HG02981 (cell line): ENCODE results near the gene ASPA.
"Not testable (repeated sequence)": the region's sequence is repeated elsewhere in the genome, so short reads cannot be mapped to it uniquely, and the experiment has no call there.

Experiments
- ATAC-seq: cut with Tn5 transposase; IDR thresholded peaks from one replicate; pipeline ENCODE4 v1.9.1; 2021; ENCODE audit warnings: mild to moderate bottlenecking, moderate library complexity; ENCODE audit not compliant: unreplicated experiment

ASPA gene

DNA sequence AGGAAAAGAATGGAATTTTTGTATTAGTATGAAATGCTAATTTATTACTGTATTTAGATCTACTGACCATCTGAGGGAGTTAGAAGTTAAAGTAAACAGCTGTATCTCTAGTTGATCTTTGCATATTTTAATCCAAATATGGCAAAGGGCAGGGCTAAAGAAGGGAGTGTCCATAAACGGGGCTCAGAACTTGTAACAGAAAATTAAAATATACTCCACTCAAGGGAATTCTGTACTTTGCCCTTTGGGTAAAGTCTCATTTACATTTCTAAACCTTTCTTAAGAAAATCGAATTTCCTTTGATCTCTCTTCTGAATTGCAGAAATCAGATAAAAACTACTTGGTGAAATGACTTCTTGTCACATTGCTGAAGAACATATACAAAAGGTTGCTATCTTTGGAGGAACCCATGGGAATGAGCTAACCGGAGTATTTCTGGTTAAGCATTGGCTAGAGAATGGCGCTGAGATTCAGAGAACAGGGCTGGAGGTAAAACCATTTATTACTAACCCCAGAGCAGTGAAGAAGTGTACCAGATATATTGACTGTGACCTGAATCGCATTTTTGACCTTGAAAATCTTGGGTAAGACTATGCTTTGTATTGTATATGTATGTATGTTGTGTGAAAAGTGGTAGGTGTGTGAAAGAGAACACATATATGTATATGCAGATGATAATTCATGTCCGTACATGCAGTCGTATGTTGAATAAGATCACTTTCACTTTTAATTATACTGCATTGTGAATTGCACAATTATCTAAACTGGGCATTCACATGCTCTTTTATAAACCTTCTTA, at the start of gene ASPA:
ASPA (plus strand) TSS at position 186 of the 799 bp plus-strand sequence; CDS start at position 349, 163 bp downstream.
- no peak for ATAC-seq

DNA sequence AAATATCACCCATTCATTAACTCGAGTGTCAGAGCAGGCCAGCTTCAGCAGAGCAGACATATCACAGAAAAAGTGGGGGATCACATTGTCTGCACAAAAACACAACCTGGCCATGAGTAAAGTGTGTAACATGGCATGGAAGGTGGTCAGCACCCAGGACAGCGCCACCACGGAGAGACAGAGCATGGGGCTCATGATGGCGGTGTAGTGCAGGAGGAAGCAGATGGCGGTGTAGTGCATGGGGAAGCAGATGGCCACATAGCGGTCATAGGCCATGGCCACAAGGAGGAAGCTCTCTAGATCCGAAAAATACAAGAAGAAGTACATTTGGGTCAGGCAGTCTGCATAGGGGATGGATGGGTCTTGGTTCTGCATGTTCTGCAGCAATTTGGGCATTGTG, 42.6 kb upstream of the ASPA start:
- ATAC-seq: not testable (repeated sequence)

DNA sequence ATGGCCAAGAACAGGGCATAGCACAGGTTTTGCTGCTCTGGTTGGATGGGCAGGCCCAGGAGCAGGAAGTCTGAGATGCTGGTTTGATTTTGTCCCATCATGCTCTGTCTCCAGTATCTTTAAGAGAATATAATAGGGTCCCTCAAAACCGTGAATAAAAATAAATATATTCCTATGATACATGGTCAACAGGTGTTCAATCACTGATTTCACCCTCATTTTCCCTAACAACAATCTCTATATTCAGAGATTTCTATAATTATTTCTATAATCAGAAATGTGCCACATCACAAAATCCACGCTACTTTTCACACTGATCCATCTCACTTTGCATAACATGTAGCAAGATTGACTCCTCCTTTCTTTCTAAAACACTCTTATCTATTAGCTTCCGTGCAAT, 42.1 kb upstream of the ASPA start, which contains the start of gene OR1E2:
OR1E2 (minus strand) TSS at position 101 of the 400 bp plus-strand sequence; CDS start at position 101, 0 bp downstream.
- no peak for ATAC-seq

DNA sequence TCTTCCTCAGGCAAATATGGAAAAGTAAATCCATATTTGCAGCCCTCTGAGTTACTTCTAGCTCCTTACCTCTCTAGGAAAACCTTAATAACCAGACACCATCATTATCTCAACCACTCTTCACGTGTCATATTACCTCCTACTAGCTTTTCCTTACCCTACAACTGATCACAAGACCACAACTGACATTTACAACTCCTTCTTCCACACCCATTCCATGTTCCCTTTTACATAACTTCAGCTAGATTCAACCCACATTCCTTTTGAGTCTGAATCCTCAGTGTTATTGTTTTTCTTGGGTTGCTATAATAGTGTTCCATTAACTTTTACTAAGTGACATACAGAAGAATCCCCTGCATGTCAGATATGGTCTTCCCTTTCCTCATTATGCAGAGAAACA, 37.4 kb upstream of the ASPA start:
- ATAC-seq: no peak

DNA sequence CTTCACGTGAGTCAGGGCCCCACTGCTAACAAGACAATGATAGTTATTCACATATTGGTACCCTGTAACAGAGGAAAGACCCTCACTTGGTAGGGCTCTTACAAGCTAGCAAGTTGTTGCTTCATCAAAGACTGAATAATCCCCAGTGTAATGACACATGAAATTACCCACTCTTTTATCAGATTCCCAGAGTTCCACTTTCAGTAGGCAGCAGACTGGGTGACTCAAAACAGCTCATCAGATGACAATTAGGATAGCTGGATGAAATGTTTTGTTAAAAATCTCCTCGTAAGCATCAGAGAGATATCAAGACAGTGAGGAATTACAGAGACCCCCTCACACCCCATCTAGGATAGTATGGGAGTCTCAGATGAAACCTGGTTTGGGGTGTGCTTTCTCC, 35.3 kb upstream of the ASPA start:
- no peak for ATAC-seq

DNA sequence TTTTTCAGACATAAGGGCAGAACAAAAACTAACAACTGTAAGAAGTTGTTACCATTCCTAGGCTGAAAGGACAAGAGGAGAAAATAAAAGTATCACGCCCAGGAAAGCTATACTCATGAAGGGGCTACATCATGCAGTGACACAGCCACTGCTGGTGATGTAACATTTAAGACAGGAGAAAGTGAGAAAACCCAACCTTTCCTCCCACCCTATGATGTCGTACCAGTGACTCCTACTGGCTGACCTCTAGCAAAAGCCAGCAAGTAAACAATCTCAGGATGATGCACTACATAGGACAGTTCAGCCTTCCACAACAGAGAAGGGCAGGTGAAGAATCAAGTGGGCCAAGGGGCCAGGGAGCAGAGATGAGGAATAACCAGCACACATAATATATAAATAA, 28.2 kb upstream of the ASPA start:
- ATAC-seq: no peak

DNA sequence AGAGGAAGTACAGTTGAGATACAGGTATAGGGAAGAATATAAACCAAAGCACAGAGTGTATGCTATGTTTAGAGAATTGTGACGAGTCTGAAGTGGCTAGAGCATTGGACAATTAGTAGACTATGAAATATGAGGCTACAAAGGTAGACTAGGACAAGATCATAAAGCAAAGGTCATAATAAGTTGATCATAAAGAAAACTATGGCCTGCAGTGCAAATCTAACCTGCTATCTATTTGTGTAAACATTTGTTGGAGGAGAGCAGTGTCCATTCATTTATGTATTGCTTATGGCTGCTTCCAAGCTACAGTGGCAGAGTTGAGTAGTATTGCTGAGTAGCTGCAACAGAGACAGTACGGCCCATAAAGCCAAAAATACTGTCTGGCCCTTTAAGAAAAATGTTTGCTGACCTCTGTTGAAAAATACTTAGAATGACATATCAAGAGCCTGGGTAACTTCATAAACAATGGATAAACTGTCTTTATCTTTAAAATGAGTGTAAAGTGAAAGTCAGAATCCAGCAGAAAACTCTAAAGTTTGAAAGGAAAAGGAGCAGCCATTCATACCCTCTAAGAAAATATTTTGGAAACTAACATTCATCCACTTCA, 27.6 kb upstream of the ASPA start:
- ATAC-seq: no peak

DNA sequence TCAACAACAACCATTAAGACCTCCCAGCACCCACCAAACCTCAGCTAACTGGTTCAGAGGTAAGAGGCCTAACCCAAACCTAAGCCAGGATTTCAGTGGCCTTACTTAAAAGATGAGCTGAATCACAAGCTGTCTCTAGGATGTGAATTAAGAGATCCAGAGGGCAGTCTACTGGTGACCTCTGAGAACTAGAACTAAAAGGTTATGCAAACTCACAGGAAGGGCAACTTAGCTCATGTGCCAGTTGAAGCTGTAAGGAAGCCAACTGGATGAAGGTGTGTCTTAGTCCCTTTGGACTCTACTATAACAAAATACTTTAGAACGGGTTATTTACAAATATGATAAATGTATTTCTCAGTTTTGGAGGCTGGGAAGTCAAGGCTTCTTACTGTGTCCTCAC, 9.4 kb upstream of the ASPA start:
- ATAC-seq: not testable (repeated sequence)

DNA sequence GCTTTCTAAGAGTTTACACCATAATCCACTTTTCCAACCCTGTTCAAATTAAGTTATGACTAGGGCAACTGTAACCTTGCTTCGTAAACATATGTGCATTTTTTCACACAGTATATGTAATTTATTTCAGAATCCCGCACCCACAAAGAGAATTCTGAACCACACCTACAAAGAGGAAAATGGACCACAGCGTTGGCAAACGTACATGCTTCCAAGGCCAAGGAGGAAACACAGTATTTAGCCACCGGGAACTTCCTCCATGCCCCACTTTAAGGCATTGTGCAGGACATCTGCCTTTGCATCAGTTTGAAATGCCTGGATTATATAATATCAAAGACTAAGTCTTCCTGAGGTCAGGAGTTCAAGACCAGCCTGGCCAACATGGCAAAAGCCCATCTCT, 6.3 kb upstream of the ASPA start:
- ATAC-seq: no peak

DNA sequence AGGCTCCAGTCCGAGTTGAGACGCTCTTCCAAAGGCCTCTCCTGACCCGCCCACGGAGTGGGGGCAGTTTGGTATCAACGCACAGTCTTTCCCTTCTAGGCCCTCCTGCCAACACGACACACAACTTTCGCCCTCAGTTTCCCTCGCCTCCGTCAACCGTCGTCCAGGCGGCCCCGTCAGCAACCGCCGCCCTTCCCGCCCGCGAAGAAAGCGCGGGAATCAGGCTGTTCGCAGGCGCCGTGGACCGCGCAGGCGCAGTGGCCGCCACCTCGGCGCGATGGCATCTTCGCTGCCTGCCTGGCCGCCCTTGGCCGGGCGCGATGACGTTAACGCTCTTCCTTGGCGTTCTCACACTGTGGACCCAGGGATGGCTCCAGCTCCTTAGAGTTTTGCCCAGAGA, 4.2 kb upstream of the ASPA start, which contains the start of gene SPATA22:
SPATA22 (minus strand) TSS at position 221 of the 400 bp plus-strand sequence. CDS start 2,494 bp downstream, outside the sequence.
- ATAC-seq: no peak

DNA sequence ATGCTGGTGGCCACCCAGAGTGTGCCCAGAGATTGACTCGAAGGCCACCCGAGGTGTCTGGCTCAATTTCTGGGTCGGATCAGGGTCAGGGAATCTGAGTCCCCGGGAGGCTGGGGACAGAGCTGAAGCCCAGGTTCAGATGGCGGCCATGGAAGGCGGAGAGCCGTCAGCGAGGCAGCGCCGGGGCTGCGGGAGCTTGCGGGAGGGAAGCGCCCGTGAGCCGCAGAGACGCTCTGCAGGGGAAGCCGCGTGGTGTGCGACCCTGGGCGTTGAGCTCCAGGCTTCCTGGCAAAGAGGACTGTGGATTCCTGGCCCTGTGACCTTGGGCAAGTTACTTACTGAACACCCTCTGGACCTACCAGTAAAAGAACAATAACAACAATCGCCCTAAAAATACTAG, 3.7 kb upstream of the ASPA start:
- no peak for ATAC-seq

DNA sequence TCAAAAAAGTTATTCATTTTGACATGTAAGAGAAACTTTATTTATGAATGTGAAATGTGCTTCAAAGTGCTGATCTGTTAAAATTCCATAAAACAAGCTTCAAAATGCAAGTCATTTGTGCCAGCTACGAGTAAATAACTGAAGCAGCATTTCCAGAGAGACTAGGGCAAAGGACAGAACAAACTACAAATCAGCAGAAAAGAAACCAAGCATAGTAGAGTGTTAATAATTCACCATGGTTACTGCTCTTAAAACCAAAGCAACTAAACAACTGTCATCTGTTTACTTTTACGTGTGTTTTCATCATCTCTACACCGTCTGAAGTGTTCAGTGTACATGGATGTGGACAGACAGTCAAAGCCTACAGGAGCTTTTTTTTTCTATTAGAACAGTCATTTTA, 1.6 kb upstream of the ASPA start:
- ATAC-seq: no peak

DNA sequence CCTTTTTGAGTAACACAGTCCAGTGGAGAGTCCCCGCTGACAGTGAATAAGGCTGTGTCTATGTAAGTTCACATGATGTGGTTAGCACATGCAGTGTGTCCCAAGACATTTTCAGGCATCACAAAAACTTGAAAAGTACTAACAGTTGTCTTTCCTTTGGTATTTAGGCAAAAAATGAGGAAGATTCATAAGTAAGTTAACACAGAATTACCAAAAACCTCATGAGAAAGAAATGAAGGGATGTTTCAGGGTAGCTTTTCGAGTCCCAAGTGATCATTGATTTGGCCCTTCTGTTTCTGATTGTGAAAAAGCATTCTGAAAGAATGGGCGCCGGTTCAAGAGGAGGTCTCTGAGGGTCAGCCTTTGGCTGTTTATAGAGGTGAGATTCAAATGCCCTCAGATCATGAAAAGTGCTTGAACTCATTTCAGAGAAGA, 529 bp upstream of the ASPA start:
- ATAC-seq: no peak

DNA sequence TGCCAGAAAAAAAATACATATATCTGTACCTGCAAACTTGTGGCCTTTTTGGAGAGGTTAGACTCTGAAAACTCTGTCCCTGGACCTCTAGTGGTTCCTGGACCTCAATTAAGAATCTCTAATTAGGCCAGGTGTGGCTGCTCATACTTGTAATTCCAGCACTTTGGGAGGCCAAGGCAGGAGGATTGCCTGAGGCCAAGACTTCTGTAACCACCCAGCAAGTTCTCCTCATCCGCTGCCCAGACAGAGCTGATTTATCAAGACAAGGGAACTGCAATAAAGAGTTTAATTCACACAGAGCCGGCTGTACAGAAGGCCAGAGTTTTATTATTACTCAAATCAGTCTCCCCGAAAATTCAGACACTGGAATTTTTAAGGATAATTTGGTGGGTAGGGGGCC, 4.2 kb downstream of the ASPA start:
- no peak for ATAC-seq

DNA sequence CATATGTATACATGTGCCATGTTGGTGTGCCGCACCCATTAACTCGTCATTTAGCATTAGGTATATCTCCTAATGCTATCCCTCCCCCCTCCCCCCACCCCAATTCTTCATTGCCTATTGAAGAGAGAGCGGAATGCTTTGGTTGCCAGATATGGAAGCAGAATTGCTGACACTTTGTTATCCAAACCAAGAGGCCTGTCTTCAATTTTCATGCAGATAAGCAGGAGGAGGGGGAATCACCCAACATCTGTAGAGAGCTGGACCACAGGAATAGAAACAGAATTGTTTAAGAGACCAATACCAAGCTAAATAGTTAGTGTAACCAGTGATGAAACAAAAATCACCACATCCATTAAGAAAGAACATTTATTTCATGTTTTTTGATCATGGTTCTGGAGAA, 7.1 kb downstream of the ASPA start:
- ATAC-seq: no peak

DNA sequence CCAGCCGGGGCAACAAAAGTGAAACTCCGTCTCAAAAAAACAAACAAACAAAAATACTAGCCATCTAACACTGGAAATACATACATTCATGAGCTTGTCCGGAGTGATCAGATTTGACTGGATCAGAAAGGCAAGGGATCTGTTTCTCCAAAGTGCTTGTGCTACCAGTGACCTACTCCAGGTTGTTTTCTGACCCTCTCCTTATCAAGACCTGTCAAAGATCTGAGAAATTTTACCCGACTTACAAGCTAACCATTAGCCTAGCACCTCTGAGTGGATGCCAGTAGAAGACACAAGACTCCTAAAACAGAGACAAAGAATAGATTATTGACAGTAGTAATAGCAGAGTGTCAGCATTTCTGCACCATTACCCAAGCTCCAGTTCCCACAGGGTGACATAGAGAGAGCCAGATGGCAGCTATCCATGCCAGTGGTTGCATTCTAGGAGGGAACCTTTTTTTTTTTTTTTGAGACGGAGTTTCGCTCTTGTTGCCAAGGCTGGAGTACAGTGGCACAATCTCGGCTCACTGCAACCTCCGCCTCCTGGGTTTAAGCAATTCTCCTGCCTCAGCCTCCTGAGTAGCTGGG, 9.8 kb downstream of the ASPA start:
- no peak for ATAC-seq

DNA sequence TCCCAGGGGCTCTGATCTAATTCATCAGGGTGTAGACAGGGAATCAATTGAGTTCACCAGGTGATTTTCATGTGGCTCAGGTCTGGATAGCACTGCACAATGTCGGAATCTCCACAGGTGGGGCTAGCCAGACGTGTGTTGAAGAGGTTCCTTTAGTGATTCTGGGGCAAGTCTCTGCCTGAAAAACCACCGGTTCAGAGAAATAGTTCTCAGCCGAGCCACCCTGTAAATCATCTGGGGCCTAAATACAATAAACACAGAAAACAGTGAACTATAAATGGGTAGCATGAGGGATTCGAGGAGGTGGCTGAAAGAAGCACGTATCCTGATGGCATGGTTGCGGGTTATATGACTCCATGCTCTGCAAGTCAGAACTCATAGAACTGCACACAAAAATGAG, 21.3 kb downstream of the ASPA start:
- ATAC-seq: no peak

DNA sequence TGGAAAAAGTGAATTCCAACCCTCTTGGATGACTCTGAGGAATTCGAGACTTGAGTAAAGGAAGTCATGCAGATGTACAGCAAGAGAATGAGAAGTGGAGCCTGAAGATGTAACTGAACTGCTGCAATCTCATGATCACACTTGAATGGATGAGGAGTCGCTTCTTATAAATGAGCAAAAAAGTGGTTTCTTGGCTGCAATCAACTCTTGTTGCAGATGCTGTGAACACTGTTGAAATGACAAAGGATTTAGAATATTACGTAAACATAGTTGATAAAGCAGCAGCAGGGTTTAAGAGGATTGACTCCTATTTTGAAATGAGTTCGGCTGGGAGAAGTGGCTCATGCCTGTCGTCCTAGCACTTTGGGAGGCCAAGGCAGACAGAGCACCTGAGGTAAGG, 25.5 kb downstream of the ASPA start:
- no peak for ATAC-seq

DNA sequence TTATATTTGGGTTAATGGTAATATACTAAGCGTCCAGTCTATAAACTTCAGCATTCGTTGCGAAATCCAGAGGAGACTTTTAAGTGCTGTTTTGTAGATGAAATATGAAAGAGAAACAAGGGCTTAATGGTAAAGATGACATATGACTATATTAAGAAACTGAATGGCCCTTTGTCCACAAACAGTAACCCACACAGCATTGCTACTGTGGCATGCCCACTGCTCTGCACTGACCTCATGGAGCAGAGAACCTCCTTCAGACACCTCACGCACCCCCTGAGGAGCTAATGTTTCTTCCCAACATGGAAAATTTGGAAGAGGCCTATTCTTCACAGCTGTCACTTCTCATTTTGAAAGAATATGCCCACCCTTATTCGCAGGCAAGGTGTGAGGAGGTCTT, 26.7 kb downstream of the ASPA start:
- no peak for ATAC-seq

DNA sequence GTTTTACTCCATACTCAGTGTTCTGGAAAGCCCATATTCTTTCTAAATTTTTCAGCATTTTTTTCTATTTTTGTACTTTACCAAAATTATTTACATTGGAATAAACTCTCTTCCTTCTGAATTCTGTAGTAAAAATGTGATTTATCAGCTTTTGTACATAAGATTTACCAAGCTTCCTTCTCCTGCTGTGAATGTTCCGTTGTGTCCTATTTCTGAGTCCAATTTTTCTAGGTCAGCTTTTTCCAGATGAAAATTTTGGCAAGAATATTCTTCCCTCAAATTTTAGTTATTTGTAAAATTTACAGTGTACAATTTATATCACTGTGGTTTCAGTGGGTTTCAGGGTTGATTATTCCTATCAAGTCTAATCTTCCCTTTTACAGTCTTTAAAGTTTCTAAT, 27.5 kb downstream of the ASPA start:
- ATAC-seq: no peak

DNA sequence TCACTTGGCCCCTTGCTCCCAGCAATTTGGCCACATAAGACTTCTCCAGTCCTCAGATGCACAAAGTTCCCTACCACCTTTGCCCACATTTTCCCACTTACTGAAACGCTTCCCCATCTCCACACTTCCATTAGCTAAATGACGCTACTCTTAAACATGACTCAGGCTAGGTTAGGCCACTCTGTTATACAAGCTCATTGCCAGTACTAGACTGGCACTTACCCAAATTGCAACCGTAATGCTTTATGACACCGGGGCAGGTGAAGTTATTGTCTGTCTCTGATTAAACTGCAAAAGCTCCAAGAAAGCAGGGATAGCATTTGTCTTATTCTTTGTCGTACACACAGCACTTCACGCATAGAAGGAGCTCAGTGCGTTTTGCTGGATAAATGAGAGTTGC, 29.2 kb downstream of the ASPA start:
- no peak for ATAC-seq

DNA sequence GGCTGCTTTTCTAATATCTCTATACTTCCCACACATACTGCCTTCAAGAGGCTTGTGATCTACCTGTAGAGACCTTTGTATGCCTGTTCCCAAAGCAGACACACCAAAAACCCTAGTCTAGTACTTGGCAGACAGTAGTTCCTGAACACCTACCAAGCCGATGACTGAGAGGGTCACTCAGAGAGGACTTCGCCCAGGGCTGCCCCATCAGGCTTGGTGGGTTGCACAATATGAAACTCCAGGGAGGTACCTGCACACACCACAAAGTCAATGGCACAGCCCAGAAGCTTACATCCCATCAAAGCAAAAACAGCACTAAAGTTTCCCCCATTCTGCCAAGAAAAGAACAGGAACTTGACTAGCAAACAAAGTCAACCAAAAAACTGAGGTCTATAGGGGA, 30.3 kb downstream of the ASPA start:
- no peak for ATAC-seq
